ENCODE measurements around the gene ALDH1L1.

GRCh38 chr3:126101521-126101982 is 78.8 kb downstream of the ALDH1L1 start:
- no peak for TF ChIP-seq TARDBP (IDR thresholded peaks at IDR 0.05)
- no peak for TF ChIP-seq FOXA1 (IDR thresholded peaks at IDR 0.05)
- TF ChIP-seq L3MBTL2 (conservative IDR thresholded peaks at IDR 0.05) = no peak
- no peak for TF ChIP-seq ZNF384 (IDR thresholded peaks at IDR 0.05)
- no peak for TF ChIP-seq HDGF (IDR thresholded peaks at IDR 0.05; ENCODE audit: borderline replicate concordance)
- no peak for TF ChIP-seq ELF4 (IDR thresholded peaks at IDR 0.05)
- TF ChIP-seq FOXK2 (IDR thresholded peaks at IDR 0.05) = no peak
- no peak for TF ChIP-seq SP1 (IDR thresholded peaks at IDR 0.05)
- TF ChIP-seq NFRKB (IDR thresholded peaks at IDR 0.05) = no peak
- no peak for TF ChIP-seq SUZ12 (IDR thresholded peaks at IDR 0.05)
- no peak for TF ChIP-seq CTBP1 (IDR thresholded peaks at IDR 0.05; ENCODE audit: borderline replicate concordance)
- TF ChIP-seq BHLHE40 (IDR thresholded peaks at IDR 0.05; ENCODE audit: borderline replicate concordance) = no peak
- no peak for TF ChIP-seq ARNT (IDR thresholded peaks at IDR 0.05)
- no peak for TF ChIP-seq FOXM1 (IDR thresholded peaks at IDR 0.05; ENCODE audit: borderline replicate concordance)

Measured in HEK293T (cell line).